ENCODE measurements around the gene C19orf81.

The C19orf81 gene

DNA sequence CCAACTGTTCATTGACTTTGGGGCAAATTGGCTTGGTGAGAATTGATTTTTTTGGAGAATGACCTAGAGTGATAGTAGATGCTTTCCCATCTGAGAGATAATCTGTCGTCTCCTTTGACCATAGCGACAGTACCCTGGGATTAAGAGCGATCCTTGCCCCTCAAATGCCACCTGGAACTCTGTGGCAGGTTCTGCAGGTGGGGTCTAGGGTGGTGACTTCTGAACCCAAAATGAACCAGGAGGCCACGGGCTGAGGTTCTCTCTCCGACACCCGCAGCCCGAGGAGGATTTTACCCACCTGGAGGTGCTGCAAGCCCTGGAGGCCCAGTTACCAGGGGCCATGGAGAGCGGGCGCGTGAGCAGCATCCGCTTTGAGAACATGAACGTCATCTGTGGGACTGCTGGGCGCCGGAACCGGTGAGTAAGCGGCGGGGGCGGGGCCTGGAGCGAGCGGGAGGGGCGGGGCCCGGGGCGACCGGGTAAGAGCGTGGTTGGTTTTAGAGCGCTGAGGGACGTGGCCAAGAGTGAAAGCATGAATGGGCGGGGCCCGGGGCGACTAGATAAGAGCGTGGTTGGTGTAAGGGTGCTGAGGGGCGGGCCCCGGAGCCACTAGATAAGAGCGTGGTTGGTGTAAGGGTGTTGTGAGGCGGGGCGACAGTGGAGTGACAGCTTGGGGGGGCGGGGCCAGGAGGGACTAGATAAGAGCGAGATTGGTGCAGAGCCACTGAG, 8.6 kb downstream of the C19orf81 start:
- Histone ChIP-seq H3K79me2 (ENCODE audit: insufficient read depth, low read depth) (no peaks in the 10 kb centered on the region), H4K20me1 (ENCODE audit: insufficient read depth) (no peaks in the 10 kb centered on the region), H3K27ac (no peak overlapping the region), H3K4me1 (ENCODE audit: low read depth, poor library complexity, severe bottlenecking) (no peaks in the 10 kb centered on the region), H3K27me3 (ENCODE audit: insufficient read depth, low read depth) (no peaks in the 10 kb centered on the region; the same call in 1 of the 2 replicates), H3K4me2 (no peak overlapping the region), H3K4me3 (IDR thresholded peaks at IDR 0.05; ENCODE audit: insufficient read depth, low read depth, low read length) (no peak overlapping the region), H2AFZ (ENCODE audit: low read depth) (no peak overlapping the region), H3K36me3 (ENCODE audit: insufficient read depth) (no peaks in the 10 kb centered on the region), H3K9ac (no peak overlapping the region)
- TF ChIP-seq CTCF (conservative IDR thresholded peaks at IDR 0.05; ENCODE audit: low read depth, low read length): no peak

DNA sequence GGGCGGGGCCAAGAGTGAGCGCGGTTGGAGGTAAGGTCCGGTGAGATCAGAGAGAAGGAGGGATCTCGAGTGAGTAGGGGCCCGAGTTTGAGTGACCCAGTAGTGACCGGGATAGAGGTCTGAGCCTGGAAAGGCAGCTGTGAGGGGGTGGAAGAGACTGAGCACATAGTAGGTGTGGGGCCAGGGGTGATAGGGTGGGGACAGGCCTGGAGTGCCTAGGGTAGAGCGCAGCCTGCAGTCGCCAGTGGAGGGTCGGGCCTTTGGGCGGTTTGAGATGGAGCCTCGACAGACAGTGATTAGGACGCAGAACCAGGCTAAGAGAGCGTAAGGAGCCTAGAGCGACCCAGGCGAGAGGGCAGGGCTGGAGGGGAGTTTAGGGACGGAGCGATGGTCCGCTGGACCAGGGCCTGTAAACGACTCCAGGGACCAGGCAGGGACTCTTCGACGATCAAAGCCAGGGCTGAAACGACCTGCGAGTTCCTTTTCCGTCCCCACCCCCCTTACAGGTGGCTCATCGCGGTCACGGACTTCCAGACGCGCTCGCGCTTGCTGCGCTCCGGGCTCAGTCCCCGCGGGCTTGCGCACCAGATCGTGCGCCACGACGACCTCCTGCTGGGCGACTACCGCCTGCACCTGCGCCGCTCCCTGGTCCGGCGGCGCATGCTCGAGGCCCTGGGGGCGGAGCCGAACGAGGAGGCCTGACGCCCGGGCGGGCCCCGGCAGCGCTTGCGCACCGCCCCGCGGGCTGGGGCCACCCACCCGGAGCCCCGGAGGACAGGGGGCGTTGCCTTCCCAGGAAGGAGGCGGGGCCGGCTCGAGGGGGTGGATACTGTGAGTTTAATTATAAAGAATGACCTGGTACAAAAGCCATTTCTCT, 9.4 kb downstream of the C19orf81 start:
- H3K27ac ChIP-seq: no peak overlapping the region
- H3K79me2 ChIP-seq (ENCODE audit: insufficient read depth, low read depth): no peaks in the 10 kb centered on the region

DNA sequence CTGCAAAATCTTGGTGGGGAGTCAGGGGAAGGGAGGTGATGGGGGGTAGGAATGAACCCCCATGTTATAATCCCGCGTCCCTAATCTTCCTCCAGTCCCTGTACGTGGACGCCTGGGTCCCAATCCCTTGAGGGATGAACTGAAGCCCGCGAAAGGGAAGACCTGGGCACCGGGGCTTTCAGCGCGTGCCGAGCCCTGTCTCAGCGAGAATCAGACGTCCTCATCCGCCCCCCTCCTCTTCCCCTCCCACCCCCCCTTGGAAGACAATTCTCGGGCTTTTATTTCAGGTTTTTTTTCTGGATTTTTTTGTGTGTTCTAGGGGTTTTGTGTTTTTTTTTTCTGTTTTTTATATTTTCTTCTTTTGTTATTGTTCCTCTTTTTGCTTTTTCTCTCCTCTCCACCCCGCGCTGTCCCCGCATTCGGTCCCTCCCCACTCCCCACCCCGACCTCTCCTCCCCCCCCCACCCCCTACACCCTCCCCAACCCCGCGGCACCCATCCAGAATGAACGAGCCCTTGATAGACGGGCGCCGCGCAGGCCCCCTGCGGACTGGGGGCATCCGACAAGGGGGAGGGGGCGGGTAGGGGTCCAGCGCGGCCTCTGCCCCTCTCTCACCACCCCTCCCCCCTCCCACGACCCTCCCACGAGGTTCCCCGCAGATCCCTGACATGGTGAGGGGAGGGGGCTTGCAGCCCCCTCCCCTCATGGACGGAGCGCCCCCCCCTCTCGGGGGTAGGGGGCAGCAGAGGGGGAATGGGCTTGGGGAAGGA, 10.3 kb downstream of the C19orf81 start:
- no peaks in the 10 kb centered on the region for H3K36me3 ChIP-seq (ENCODE audit: insufficient read depth)
- no peaks in the 10 kb centered on the region for H3K27me3 ChIP-seq (ENCODE audit: insufficient read depth, low read depth)
- H3K27ac ChIP-seq: no peak overlapping the region
- H3K9ac ChIP-seq: no peak overlapping the region
- H3K4me2 ChIP-seq: no peak overlapping the region
- H3K79me2 ChIP-seq (ENCODE audit: insufficient read depth, low read depth): no peaks in the 10 kb centered on the region
- no peaks in the 10 kb centered on the region for H3K4me1 ChIP-seq (ENCODE audit: low read depth, poor library complexity, severe bottlenecking)
- H4K20me1 ChIP-seq (ENCODE audit: insufficient read depth): no peaks in the 10 kb centered on the region
- TF ChIP-seq CTCF (conservative IDR thresholded peaks at IDR 0.05; ENCODE audit: low read depth, low read length): no peak
- no peak overlapping the region for H3K4me3 ChIP-seq (IDR thresholded peaks at IDR 0.05; ENCODE audit: insufficient read depth, low read depth, low read length)
- H2AFZ ChIP-seq (ENCODE audit: low read depth): no peak overlapping the region

More for the DNA sequence above, 9.4 kb downstream of the C19orf81 start:
- no peak for TF ChIP-seq CTCF (conservative IDR thresholded peaks at IDR 0.05; ENCODE audit: low read depth, low read length)
- H3K4me2 ChIP-seq: no peak overlapping the region
- no peaks in the 10 kb centered on the region for H3K36me3 ChIP-seq (ENCODE audit: insufficient read depth)
- H4K20me1 ChIP-seq (ENCODE audit: insufficient read depth): no peaks in the 10 kb centered on the region
- no peaks in the 10 kb centered on the region; the same call in 1 of the 2 replicates for H3K27me3 ChIP-seq (ENCODE audit: insufficient read depth, low read depth)
- H3K9ac ChIP-seq: no peak overlapping the region
- H2AFZ ChIP-seq (ENCODE audit: low read depth): no peak overlapping the region
- no peak overlapping the region for H3K4me3 ChIP-seq (IDR thresholded peaks at IDR 0.05; ENCODE audit: insufficient read depth, low read depth, low read length)
- no peaks in the 10 kb centered on the region for H3K4me1 ChIP-seq (ENCODE audit: low read depth, poor library complexity, severe bottlenecking)

DNA sequence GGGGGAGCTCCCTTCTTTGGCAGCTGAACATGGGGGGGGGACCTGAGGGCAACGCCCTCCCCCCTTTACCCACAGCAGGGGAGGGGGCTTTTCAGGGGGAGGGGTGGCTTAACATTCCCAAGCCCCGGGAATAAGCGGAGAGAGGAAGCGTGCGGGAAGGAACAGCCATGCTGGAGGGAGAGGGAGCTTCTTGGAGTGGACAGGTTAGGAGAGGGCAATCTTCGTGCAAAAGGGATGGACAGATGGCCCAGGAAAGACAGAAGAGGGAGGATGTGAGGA, 10.8 kb downstream of the C19orf81 start:
- H3K4me1 ChIP-seq (ENCODE audit: low read depth, poor library complexity, severe bottlenecking): no peaks in the 10 kb centered on the region
- no peaks in the 10 kb centered on the region for H3K79me2 ChIP-seq (ENCODE audit: insufficient read depth, low read depth)
- H3K9ac ChIP-seq: no peak overlapping the region
- H4K20me1 ChIP-seq (ENCODE audit: insufficient read depth): no peaks in the 10 kb centered on the region
- no peak for TF ChIP-seq CTCF (conservative IDR thresholded peaks at IDR 0.05; ENCODE audit: low read depth, low read length)
- H3K4me2 ChIP-seq: no peak overlapping the region
- H3K27ac ChIP-seq: no peak overlapping the region
- no peak overlapping the region for H2AFZ ChIP-seq (ENCODE audit: low read depth)
- no peak overlapping the region for H3K4me3 ChIP-seq (IDR thresholded peaks at IDR 0.05; ENCODE audit: insufficient read depth, low read depth, low read length)
- H3K27me3 ChIP-seq (ENCODE audit: insufficient read depth, low read depth): no peaks in the 10 kb centered on the region
- no peaks in the 10 kb centered on the region for H3K36me3 ChIP-seq (ENCODE audit: insufficient read depth)
